CD8-positive, alpha-beta memory T cell (primary cell): ENCODE data around the gene CDH24. TPM values are rescaled to one million over a fixed set of nuclear protein-coding genes. Genes with fewer than 3 reads are reported as not detected.

Experiments
- CTCF ChIA-PET: fragments of 350-600 bp; sonication (Branson Sonifier 250); formaldehyde crosslinking; loops from one replicate; lab custom pipeline; 2021; ENCODE audit warnings: antibody characterized with exemption; lab: Charles Lee
- POLR2A ChIA-PET: fragments of 350-600 bp; sonication (Branson Sonifier 250); formaldehyde crosslinking; loops from one replicate; lab custom pipeline; 2021; ENCODE audit warnings: antibody characterized with exemption; lab: Charles Lee
- DNase-seq, 5 donors: peaks; one replicate each; pipeline versions ENCODE4 v3.0.0 to v3.0.0-alpha.2; 2020 to 2022; ENCODE audit warnings: mixed read lengths in 1 of 5
- H3K27ac ChIP-seq: one replicate; pipeline ENCODE4 v1.7.0; 2013; ENCODE audit warnings: low read depth, mild to moderate bottlenecking, low read length, moderate library complexity
- H3K27me3 ChIP-seq: 2 replicates; pipeline ENCODE4 v1.7.0; 2013; ENCODE audit warnings: low read length, mild to moderate bottlenecking; ENCODE audit not compliant: insufficient read depth, poor library complexity, severe bottlenecking
- H3K36me3 ChIP-seq: 2 replicates; pipeline ENCODE4 v1.7.0; 2013; ENCODE audit warnings: mild to moderate bottlenecking, low read length, moderate library complexity; ENCODE audit not compliant: insufficient read depth
- H3K4me1 ChIP-seq: 2 replicates; pipeline ENCODE4 v1.7.0; 2013; ENCODE audit warnings: mild to moderate bottlenecking, low read length, moderate library complexity; ENCODE audit not compliant: insufficient read depth
- H3K4me3 ChIP-seq: 2 replicates; pipeline ENCODE4 v1.7.0; 2013; ENCODE audit warnings: mild to moderate bottlenecking, low read length
- H3K9me3 ChIP-seq: 2 replicates; pipeline ENCODE4 v1.7.0; 2013; ENCODE audit warnings: mild to moderate bottlenecking, low read length
- H3K27ac Mint-ChIP-seq, 8 donors: one replicate each; pipeline ENCODE4 v1.8.0; 2020 to 2021; ENCODE audit warnings: mixed read lengths in 8 of 8, mild to moderate bottlenecking in 6 of 8, inconsistent platforms in 3 of 8, moderate library complexity in 3 of 8
- H3K27me3 Mint-ChIP-seq, 2 donors: one replicate each; pipeline ENCODE4 v1.8.0; 2020 to 2021; ENCODE audit warnings: mixed read lengths in 2 of 2, mild to moderate bottlenecking in 1 of 2, moderate library complexity in 1 of 2
- H3K36me3 Mint-ChIP-seq, 3 donors: one replicate each; pipeline ENCODE4 v1.8.0; 2020 to 2021; ENCODE audit warnings: mixed read lengths in 3 of 3, inconsistent platforms in 1 of 3, mild to moderate bottlenecking in 1 of 3
- H3K4me1 Mint-ChIP-seq, 3 donors: one replicate each; pipeline ENCODE4 v1.8.0; 2020 to 2021; ENCODE audit warnings: mixed read lengths in 3 of 3, inconsistent platforms in 1 of 3, mild to moderate bottlenecking in 1 of 3
- H3K4me3 Mint-ChIP-seq, 7 donors: one replicate each; pipeline ENCODE4 v1.8.0; 2020 to 2021; ENCODE audit warnings: mixed read lengths in 7 of 7, mild to moderate bottlenecking in 6 of 7, moderate library complexity in 4 of 7, inconsistent platforms in 2 of 7
- H3K9me3 Mint-ChIP-seq, 5 donors: one replicate each; pipeline ENCODE4 v1.8.0; 2020 to 2022; ENCODE audit warnings: mixed read lengths in 5 of 5, mild to moderate bottlenecking in 3 of 5, moderate library complexity in 2 of 5, inconsistent platforms in 1 of 5
- polyA plus RNA-seq: library from polyadenylated mRNA; unstranded; fragments of 300-500 nt; fragmentation: Illumina TruSeq; gene quantifications from one replicate; pipeline ENCODE4 v1.2.3, GENCODE V29; 2021
- total RNA-seq, 2 experiments: library from RNA; stranded (reverse); gene quantifications; one replicate each; pipeline ENCODE4 v1.2.3, GENCODE V29; 2021

Gene CDH24
- total and polyA plus RNA-seq, 3 experiments from 2014 or later = 0.36 to 0.88 (median 0.82) TPM

- peaks cover 19% of the 10 kb centered on the region for H3K4me1 ChIP-seq
- H3K27me3 ChIP-seq = no peaks in the 10 kb centered on the region
- peak overlapping the region; percentile 90 for H3K27ac ChIP-seq
- H3K4me3 ChIP-seq = peak overlapping the region; percentile 80
- Mint-ChIP-seq H3K9me3 (no peaks in the 10 kb centered on the region), H3K27ac (peak overlapping the region; percentile 92 to 100 (median 98)), H3K4me3 (peak overlapping the region; percentile 83 to 98 (median 89)), H3K4me1 (peaks cover 27 to 36% (median 35%) of the 10 kb centered on the region in 3 donors), H3K27me3 (peaks cover 0 to 1% of the 10 kb centered on the region in 2 donors), H3K36me3 (peaks cover 7 to 33% (median 8%) of the 10 kb centered on the region in 3 donors)
- no peak for DNase-seq
- H3K36me3 ChIP-seq = peaks cover 15% of the 10 kb centered on the region
- POLR2A ChIA-PET = interaction anchor here (1.0 to 1.4 kb wide), 3 partner anchors 28 to 269 kb away, joined by 3 to 4 read pairs (median 4); partner anchors contain the start of gene OXA1L
- no peaks in the 10 kb centered on the region for H3K9me3 ChIP-seq
- CTCF ChIA-PET = no interaction called here
Measured at GRCh38 chr14:23035303-23036144, 21.8 kb downstream of the CDH24 start.

- Mint-ChIP-seq H3K36me3 (peaks cover 7 to 35% (median 8%) of the 10 kb centered on the region in 3 donors), H3K27ac (peak within 1 kb of the TSS; percentile 92 to 100 (median 98)), H3K4me3 (peak within 1 kb of the TSS; percentile 83 to 98 (median 89)), H3K9me3 (no peaks in the 10 kb centered on the region), H3K27me3 (peaks cover 0 to 1% of the 10 kb centered on the region in 2 donors), H3K4me1 (peaks cover 27 to 36% (median 35%) of the 10 kb centered on the region in 3 donors)
- Histone ChIP-seq H3K4me1 (peaks cover 19% of the 10 kb centered on the region), H3K27ac (peak within 1 kb of the TSS; percentile 90), H3K9me3 (no peaks in the 10 kb centered on the region), H3K4me3 (peak within 1 kb of the TSS; percentile 80), H3K36me3 (peaks cover 15% of the 10 kb centered on the region), H3K27me3 (no peaks in the 10 kb centered on the region)
- ChIA-PET POLR2A (interaction anchor here (0.6 to 1.4 kb wide), 7 partner anchors 17 to 268 kb away, joined by 3 to 5 read pairs (median 3); partner anchors contain the start of genes OXA1L and PRMT5), CTCF (interaction anchor here (1.4 to 2.3 kb wide), 2 partner anchors 21 to 40 kb away, joined by 4 to 9 read pairs; no protein-coding TSS in a partner anchor)
- peak; percentile 75 to 93 (median 90) for DNase-seq
Measured at GRCh38 chr14:23034498-23035302, 22.6 kb downstream of the CDH24 start, which contains the start of gene PSMB5. Gene PSMB5 (minus strand): TSS chr14:23034900. CDS start chr14:23034881, 19 bp downstream.

GRCh38 chr14:23033801-23034497 lies 23.4 kb downstream of the CDH24 start:
- peak overlapping the region; percentile 92 to 100 (median 98) for H3K27ac Mint-ChIP-seq
- no peaks in the 10 kb centered on the region for H3K9me3 ChIP-seq
- no peak for DNase-seq
- H3K36me3 ChIP-seq = peaks cover 15% of the 10 kb centered on the region
- H3K27ac ChIP-seq = peak overlapping the region; percentile 90
- peaks cover 26% of the 10 kb centered on the region for H3K4me1 ChIP-seq
- H3K4me3 ChIP-seq = peak overlapping the region; percentile 80
- no peaks in the 10 kb centered on the region for H3K27me3 ChIP-seq
- H3K27me3 Mint-ChIP-seq = peaks cover 0 to 1% of the 10 kb centered on the region in 2 donors
- peaks cover 32 to 43% (median 41%) of the 10 kb centered on the region in 3 donors for H3K4me1 Mint-ChIP-seq
- peak overlapping the region; percentile 83 to 98 (median 89) for H3K4me3 Mint-ChIP-seq
- ChIA-PET POLR2A (interaction anchor here (0.6 to 1.4 kb wide), 7 partner anchors 17 to 268 kb away, joined by 3 to 5 read pairs (median 3); partner anchors contain the start of genes OXA1L and PRMT5), CTCF (interaction anchor here (1.0 to 2.3 kb wide), 5 partner anchors 10 to 39 kb away, joined by 3 to 9 read pairs (median 4); no protein-coding TSS in a partner anchor)
- no peaks in the 10 kb centered on the region for H3K9me3 Mint-ChIP-seq
- peaks cover 7 to 39% (median 8%) of the 10 kb centered on the region in 3 donors for H3K36me3 Mint-ChIP-seq

- Histone ChIP-seq H3K36me3 (peaks cover 15% of the 10 kb centered on the region), H3K4me3 (peak overlapping the region; percentile 80), H3K9me3 (no peaks in the 10 kb centered on the region), H3K4me1 (peaks cover 32% of the 10 kb centered on the region), H3K27me3 (no peaks in the 10 kb centered on the region), H3K27ac (peak overlapping the region; percentile 90)
- Mint-ChIP-seq H3K27me3 (peaks cover 0 to 1% of the 10 kb centered on the region in 2 donors), H3K4me3 (peak overlapping the region; percentile 75 to 98 (median 88)), H3K27ac (peak overlapping the region; percentile 43 to 100 (median 93)), H3K4me1 (peaks cover 38 to 48% (median 47%) of the 10 kb centered on the region in 3 donors), H3K36me3 (peaks cover 7 to 44% (median 8%) of the 10 kb centered on the region in 3 donors), H3K9me3 (no peaks in the 10 kb centered on the region)
- CTCF ChIA-PET = interaction anchor here (1.0 to 2.3 kb wide), 7 partner anchors 9 to 47 kb away, joined by 3 to 9 read pairs (median 4); no protein-coding TSS in a partner anchor
- no peak for DNase-seq
- POLR2A ChIA-PET = no interaction called here
Measured at GRCh38 chr14:23033251-23033727, 24.0 kb downstream of the CDH24 start.

GRCh38 chr14:23030936-23031335 lies 26.4 kb downstream of the CDH24 start:
- ChIA-PET POLR2A (interaction anchor here (0.8 kb wide), 1 partner anchor 24 kb away, joined by 3 read pairs; no protein-coding TSS in a partner anchor), CTCF (interaction anchor here (1.6 kb wide), 1 partner anchor 38 kb away, joined by 4 read pairs; no protein-coding TSS in a partner anchor)
- Mint-ChIP-seq H3K36me3 (peaks cover 8 to 55% (median 8%) of the 10 kb centered on the region in 3 donors), H3K27me3 (peaks cover 0 to 1% of the 10 kb centered on the region in 2 donors), H3K9me3 (no peaks in the 10 kb centered on the region), H3K4me1 (peaks cover 42 to 54% (median 51%) of the 10 kb centered on the region in 3 donors), H3K27ac (no peak overlapping the region), H3K4me3 (no peak overlapping the region)
- Histone ChIP-seq H3K36me3 (peaks cover 18% of the 10 kb centered on the region), H3K4me3 (no peak overlapping the region), H3K9me3 (no peaks in the 10 kb centered on the region), H3K4me1 (peaks cover 33% of the 10 kb centered on the region), H3K27ac (no peak overlapping the region), H3K27me3 (no peaks in the 10 kb centered on the region)
- DNase-seq = no peak

GRCh38 chr14:23028799-23029198 lies 28.5 kb downstream of the CDH24 start:
- Histone ChIP-seq H3K36me3 (peaks cover 27% of the 10 kb centered on the region), H3K27me3 (no peaks in the 10 kb centered on the region), H3K4me1 (peaks cover 33% of the 10 kb centered on the region), H3K27ac (no peak overlapping the region), H3K4me3 (no peak overlapping the region), H3K9me3 (no peaks in the 10 kb centered on the region)
- POLR2A ChIA-PET = interaction anchor here (0.6 to 1.2 kb wide), 2 partner anchors 22 to 518 kb away, joined by 3 to 7 read pairs; no protein-coding TSS in a partner anchor
- Mint-ChIP-seq H3K4me1 (peaks cover 35 to 46% (median 45%) of the 10 kb centered on the region in 3 donors), H3K9me3 (no peaks in the 10 kb centered on the region), H3K4me3 (peak overlapping the region in 5 of 7 donors; percentile 1 to 48 (median 17)), H3K27ac (peak overlapping the region in 7 of 8 donors; percentile 7 to 97 (median 71)), H3K36me3 (peaks cover 14 to 63% (median 21%) of the 10 kb centered on the region in 3 donors), H3K27me3 (no peaks in the 10 kb centered on the region)
- DNase-seq = peak in 2 of 5 donors; percentile 10 to 55
- CTCF ChIA-PET = interaction anchor here (0.9 to 2.0 kb wide), 7 partner anchors 9 to 43 kb away, joined by 3 to 8 read pairs (median 4); partner anchors contain the start of gene CDH24
